Melanocyte of skin (primary cell): ENCODE results near the gene FDX2. TPM values are rescaled to one million over a fixed set of nuclear protein-coding genes. Genes with fewer than 3 reads are reported as not detected.

Source experiments
- small RNA-seq, 2 donors: library from RNA; depleted of rRNA; stranded (forward); fragments of <200 nt; gene quantifications; one replicate each; pipeline ENCODE3, GENCODE V24; 2012
- total RNA-seq, 2 donors: library from RNA; depleted of rRNA; stranded (reverse); fragments of >200 nt; gene quantifications; 2 replicates each; pipeline ENCODE4 v1.2.3, GENCODE V29; 2012

The FDX2 gene
- 10 to 100 TPM in 1 of 2 donors, 1 to 10 TPM in 1; 10.0 to 13.3 TPM for total RNA-seq

DNA sequence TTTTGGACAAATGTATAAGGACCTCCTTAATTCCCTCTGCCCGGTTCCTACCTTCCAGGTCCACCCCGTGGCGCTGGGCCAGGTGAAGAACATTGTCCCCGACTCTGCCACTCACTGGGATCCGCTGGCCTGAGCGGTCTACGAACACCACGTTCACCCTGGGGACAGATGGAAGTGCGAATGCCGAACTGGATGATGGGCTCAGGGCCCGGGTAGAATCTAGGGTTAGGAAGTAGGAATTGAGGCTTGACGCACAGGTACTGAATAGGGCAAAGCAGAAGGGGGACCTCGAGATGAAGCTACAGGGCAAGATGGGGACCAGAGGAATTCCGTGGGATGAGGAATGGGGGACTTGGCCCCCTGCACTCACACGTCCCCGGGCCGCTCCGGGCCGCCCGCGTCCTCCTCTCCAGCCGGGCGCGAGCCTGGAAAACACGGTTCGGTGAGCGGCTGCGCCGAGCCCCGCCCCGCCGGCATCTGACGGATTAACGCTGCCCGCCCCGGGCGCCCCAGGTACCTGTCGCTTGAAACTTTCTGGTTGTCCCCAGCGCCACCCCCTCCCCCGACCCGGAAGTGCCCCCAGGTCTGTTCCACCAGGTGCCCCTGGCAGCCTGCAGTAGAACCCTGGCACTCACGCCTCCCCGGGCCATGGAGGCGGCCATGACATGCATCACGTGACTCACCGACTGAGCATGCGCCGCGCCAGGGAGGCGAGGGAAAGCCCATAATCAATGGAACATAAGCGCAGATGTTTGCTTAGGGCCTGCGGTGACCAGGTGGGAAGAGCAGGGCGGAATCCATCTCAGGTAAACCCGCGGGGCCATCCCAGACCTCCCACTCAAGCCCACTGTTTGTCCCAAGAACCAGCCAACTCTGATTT is at the start of gene FDX2:
FDX2 (minus strand) TSS at position 681 of the 880 bp plus-strand sequence; CDS start at position 662, 19 bp downstream.

DNA sequence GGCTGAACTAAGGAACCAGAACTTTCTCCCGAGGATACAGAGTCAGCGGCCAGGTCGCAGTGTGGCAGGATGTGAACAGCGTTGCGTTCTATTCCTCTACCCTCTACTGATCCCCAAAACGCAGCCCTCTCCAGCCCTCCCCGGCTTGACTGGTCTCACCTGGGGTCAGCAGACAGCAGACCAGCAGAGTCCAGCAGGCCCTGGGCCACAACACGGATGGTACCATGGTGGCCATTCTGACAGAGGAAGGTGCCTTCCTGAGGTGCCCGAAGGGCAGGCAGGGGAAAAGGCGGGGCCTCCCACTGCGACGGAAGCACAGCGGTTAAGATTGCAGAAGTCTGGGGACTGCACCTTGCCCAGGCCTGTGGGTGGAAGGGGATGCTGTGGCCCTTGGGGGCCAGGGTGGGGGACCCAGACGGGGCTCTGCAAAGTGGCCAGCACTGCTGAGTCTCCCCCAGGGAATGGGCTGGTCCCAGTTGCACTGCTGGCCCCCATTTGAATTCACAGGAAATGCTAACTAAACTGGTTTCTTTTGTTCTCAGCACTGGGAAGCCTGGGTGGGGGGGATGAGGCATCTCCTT is 23.7 kb upstream of the FDX2 start, which contains the start of gene ICAM3:
ICAM3 (minus strand) TSS at position 245 of the 581 bp plus-strand sequence; CDS start at position 235, 10 bp downstream.

DNA sequence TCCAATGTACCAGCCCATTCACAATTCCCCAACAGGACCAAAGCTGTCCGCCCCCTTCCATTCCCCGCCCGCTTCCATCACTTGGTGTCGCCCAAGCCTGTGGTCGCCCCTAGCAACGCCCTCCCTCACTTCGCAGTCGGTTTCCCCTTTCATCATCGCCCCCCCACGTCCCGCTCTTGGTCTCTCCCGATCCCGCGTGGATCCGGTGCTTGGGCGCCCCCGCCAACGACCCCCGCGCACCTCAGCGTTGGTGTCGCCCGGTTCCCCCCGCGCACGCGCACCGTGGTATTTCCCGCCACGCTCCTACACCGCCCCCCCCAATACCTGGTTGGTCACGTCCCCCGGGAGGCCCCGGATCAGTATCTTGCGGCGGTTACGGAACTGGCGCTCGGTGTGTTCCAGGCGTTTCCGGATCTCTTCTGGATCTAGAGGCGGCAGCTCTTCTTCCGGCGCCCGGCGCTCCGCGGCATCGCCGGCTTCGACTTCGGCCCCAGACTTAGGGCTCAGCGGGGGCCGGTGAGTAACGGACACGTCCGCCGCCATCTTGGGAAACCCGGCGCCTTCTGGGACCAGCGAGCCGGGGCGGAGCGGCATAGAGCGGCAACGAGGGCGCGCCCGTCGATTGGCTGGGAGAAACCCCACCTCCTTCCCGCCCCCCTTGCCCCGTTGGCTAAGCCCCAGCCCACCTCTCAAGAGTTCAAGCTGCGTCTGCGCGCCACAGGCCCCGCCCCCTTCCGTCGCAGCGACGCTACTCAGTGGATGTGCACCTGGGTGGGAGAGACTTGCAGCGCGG is 17.3 kb upstream of the FDX2 start, which contains the start of gene RAVER1:
RAVER1 (minus strand) TSS at position 565 of the 793 bp plus-strand sequence; CDS start at position 543, 22 bp downstream.

DNA sequence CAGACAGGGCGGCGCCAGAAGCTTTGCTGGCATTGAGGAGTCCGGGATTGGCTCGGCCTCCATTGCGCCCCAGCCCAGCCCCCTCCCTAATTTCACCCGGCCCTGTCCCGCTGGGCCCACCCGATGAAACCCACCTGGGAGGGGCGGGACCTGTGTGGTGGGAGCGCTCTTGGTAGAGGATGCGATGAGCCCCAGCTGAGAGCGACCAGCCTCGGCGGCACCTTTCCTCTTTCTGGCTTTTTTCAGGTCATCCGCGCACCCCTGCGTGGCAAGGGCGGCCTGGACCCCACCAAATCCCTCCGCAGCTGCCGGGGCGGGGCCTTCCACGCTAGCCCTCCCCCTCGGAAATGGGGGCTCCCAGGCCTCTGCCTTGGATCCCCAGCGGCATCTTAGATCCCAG is 6.4 kb downstream of the FDX2 start, which contains the start of gene ZGLP1:
ZGLP1 (minus strand) TSS at position 393 of the 400 bp plus-strand sequence.

DNA sequence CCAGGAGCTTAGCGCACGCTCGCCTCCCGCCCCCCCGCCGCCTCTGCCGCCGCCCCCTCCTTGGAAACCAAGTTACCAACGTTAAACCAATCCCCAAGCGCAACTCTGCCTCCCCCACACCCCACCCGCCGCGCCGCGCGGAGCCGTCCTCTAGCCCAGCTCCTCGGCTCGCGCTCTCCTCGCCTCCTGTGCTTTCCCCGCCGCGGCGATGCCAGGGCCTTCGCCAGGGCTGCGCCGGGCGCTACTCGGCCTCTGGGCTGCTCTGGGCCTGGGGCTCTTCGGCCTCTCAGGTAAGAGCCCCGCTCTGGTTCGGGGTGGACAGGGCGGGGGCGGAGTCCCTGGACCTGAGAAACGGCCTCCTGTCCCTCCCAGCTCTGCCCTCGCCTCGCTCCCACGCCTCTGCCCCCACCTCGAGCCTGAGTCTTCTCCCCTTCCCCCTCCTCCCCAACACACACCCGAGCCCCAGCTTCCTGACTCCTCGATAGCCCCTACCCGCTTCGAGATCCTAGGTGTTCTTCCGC is 25.9 kb downstream of the FDX2 start, which contains the start of gene ICAM5:
ICAM5 (plus strand) TSS at position 117 of the 521 bp plus-strand sequence; CDS start at position 209, 92 bp downstream.

DNA sequence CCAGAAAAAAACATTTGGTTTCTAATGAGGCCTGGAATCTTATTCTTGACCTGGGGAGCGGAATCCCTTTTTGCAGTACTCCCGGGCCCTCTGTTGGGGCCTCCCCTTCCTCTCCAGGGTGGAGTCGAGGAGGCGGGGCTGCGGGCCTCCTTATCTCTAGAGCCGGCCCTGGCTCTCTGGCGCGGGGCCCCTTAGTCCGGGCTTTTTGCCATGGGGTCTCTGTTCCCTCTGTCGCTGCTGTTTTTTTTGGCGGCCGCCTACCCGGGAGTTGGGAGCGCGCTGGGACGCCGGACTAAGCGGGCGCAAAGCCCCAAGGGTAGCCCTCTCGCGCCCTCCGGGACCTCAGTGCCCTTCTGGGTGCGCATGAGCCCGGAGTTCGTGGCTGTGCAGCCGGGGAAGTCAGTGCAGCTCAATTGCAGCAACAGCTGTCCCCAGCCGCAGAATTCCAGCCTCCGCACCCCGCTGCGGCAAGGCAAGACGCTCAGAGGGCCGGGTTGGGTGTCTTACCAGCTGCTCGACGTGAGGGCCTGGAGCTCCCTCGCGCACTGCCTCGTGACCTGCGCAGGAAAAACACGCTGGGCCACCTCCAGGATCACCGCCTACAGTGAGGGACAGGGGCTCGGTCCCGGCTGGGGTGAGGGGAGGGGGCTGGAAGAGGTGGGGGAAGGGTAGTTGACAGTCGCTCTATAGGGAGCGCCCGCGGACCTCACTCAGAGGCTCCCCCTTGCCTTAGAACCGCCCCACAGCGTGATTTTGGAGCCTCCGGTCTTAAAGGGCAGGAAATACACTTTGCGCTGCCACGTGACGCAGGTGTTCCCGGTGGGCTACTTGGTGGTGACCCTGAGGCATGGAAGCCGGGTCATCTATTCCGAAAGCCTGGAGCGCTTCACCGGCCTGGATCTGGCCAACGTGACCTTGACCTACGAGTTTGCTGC is 28.7 kb downstream of the FDX2 start, which contains the start of gene ICAM4:
ICAM4 (plus strand) TSS at position 153 of the 935 bp plus-strand sequence; CDS start at position 211, 58 bp downstream.

DNA sequence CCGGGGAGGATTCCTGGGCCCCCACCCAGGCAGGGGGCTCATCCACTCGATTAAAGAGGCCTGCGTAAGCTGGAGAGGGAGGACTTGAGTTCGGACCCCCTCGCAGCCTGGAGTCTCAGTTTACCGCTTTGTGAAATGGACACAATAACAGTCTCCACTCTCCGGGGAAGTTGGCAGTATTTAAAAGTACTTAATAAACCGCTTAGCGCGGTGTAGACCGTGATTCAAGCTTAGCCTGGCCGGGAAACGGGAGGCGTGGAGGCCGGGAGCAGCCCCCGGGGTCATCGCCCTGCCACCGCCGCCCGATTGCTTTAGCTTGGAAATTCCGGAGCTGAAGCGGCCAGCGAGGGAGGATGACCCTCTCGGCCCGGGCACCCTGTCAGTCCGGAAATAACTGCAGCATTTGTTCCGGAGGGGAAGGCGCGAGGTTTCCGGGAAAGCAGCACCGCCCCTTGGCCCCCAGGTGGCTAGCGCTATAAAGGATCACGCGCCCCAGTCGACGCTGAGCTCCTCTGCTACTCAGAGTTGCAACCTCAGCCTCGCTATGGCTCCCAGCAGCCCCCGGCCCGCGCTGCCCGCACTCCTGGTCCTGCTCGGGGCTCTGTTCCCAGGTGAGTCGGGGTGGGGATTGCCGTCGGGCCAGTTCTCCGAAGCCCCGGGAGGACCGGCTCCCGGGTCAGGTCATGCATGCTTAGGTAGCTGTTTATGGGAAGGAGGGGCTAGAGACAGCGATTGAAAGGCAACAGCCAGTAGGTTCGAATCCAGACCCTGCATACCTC is 45.0 kb downstream of the FDX2 start, which contains the start of gene ICAM1:
ICAM1 (plus strand) TSS at position 505 of the 779 bp plus-strand sequence; CDS start at position 545, 40 bp downstream.

Small RNAs within 50 kb of the gene (small RNA-seq; reads per million reads assigned to genes)
- gene AC011511.1 (0 reads per million in 2 donors), gene AC011511.4 (0 reads per million in 2 donors)

Other genes starting within 250 kb of the FDX2 start
- gene SHFL, start 229.7 kb downstream of the FDX2 start, total RNA-seq, result 100 to 1,000 TPM in 1 of 2 donors, 10 to 100 TPM in 1; 94.9 to 121 TPM
- gene ANGPTL6, start 213.3 kb downstream of the FDX2 start, total RNA-seq, result under 1 TPM in 1 of 2 donors, not detected in 1; 0.34 TPM
- gene PPAN, start 209.7 kb downstream of the FDX2 start, total RNA-seq, result 10 to 100 TPM; 28.6 to 51.6 TPM
- 1 to 10 TPM; 1.4 to 2.0 TPM for gene P2RY11, start 204.3 kb downstream of the FDX2 start, total RNA-seq
- gene EIF3G, start 196.1 kb downstream of the FDX2 start, total RNA-seq, result 100 to 1,000 TPM; 192 to 322 TPM
- gene DNMT1, start 121.1 kb downstream of the FDX2 start, total RNA-seq, result 10 to 100 TPM; 30.6 to 78.9 TPM
- gene S1PR2, start 84.7 kb downstream of the FDX2 start, total RNA-seq, result 10 to 100 TPM in 1 of 2 donors, 1 to 10 TPM in 1; 10.0 to 15.3 TPM
- 10 to 100 TPM; 58.5 to 82.6 TPM for gene MRPL4, start 63.8 kb downstream of the FDX2 start, total RNA-seq
- 10 to 100 TPM; 52.9 to 90.2 TPM for gene ICAM1, start 44.9 kb downstream of the FDX2 start, total RNA-seq
- gene ICAM4, start 29.1 kb downstream of the FDX2 start, total RNA-seq, result not detected
- under 1 TPM; under 0.01 to 0.33 TPM for gene ICAM5, start 26.1 kb downstream of the FDX2 start, total RNA-seq
- under 1 TPM; 0.33 to 0.34 TPM for gene ZGLP1, start 6.2 kb downstream of the FDX2 start, total RNA-seq
- 10 to 100 TPM; 13.1 to 15.3 TPM for gene RAVER1, start 17.5 kb upstream of the FDX2 start, total RNA-seq
- gene ICAM3, start 23.6 kb upstream of the FDX2 start, total RNA-seq, result 10 to 100 TPM in 1 of 2 donors, 1 to 10 TPM in 1; 5.5 to 10.3 TPM
- 10 to 100 TPM; 69.5 to 85.6 TPM for gene TYK2, start 64.6 kb upstream of the FDX2 start, total RNA-seq
- 100 to 1,000 TPM; 143 to 207 TPM for gene CDC37, start 87.5 kb upstream of the FDX2 start, total RNA-seq
- 1 to 10 TPM; 5.3 to 6.5 TPM for gene PDE4A, start 104.5 kb upstream of the FDX2 start, total RNA-seq
- gene KEAP1, start 187.3 kb upstream of the FDX2 start, total RNA-seq, result 10 to 100 TPM; 67.3 to 71.6 TPM
- under 1 TPM in 1 of 2 donors, not detected in 1; under 0.01 TPM for gene S1PR5, start 201.4 kb upstream of the FDX2 start, total RNA-seq
- 10 to 100 TPM; 26.8 to 35.3 TPM for gene ATG4D, start 227.9 kb upstream of the FDX2 start, total RNA-seq
- 10 to 100 TPM in 1 of 2 donors, 1 to 10 TPM in 1; 5.9 to 10.3 TPM for gene KRI1, start 250.0 kb upstream of the FDX2 start, total RNA-seq